HG03432 (cell line): Measurements from ENCODE around the gene SF3A1.

ENCODE experiments used
- ATAC-seq: cut with Tn5 transposase; IDR thresholded peaks from one replicate; pipeline ENCODE4 v1.9.1; 2021; ENCODE audit warnings: mild to moderate bottlenecking, moderate library complexity; ENCODE audit not compliant: unreplicated experiment

Gene SF3A1

DNA sequence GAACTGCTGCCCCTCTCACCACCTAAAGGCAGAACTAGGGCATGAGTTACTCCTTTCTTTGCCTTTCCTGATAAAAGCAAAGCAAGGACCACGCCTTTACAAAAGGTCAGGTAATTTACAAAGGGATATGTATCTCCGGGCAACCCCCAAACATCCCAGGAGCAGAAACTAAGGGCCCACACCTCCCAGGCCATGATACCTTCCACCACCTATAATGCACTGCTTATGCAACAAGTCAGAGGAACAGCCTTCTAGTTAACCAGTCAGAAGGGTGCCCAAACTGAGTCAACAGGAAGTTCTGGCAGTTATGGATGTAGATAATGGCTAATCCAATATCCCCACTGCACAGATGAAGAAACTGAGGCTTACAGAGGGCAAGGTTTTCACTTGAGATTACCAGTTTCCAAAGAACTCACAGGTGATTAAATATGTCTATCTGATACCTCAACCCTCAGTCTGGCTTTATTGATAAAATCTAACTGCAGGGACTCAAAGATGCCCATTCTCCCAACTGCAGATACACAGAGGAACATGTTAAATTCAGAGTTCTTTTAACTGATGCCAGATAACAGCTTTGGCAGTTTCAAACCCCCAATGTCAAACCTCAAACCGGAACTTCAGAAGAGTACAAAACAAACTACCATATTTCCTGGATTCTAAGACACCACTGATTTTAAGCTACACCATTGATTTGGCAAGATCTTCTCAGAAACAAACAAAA is 50.6 kb downstream of the SF3A1 start:
- ATAC-seq = no peak

DNA sequence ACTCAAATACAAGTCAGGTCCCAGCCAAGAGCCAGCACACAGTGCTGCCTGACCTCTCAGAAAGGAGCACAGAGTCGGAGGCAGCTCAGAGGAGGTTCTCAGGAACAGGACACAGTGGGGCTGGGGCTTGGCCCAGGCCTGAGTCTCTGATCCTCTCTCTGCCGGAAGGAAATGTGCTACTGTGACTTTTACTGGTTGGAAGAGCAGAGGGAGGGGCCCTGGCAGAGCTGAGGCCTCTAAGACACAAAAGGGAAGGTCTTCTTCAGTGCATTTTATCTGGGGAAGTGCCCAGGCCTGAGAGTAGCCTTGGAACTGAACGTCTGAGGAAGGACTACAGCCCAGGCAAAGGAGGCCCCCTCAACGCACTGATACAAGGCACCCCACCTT is 51.2 kb downstream of the SF3A1 start:
- peak; percentile 40 for ATAC-seq

DNA sequence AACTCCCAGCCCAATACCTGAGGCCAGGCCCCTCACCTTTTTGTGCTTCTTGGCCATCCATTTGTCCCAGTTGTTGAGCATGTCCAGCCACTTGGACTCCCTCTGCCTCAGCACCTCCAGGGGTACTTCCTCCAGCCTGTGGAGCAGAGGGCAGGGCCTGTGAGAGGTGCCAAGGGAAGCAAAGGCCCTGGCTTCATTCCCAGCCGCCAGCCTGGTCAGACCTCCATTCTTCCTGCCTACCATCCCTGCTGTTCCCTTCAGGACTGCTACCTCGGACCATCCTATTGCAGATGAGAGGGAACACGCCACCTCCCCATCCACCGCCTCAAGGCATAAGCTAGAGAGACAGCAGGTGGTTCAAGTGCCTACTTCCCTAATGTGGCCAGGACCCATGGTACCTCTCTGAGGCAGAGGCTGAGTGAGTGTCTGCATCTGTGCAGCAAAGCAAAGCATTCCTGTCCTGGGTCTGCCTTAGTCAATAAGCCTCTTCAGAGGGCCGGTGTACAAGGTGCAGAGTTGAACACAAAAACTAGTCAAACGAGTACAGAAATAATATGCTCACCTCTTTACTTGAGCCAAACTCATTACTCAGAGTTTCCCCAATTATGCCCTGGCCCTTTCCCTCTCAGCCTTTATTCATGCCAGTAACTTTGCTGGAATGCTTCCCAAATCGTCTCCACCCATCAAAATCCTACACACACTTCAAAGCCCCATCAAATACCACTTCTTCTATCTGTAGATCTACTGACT is 52.0 kb downstream of the SF3A1 start:
- no peak for ATAC-seq

DNA sequence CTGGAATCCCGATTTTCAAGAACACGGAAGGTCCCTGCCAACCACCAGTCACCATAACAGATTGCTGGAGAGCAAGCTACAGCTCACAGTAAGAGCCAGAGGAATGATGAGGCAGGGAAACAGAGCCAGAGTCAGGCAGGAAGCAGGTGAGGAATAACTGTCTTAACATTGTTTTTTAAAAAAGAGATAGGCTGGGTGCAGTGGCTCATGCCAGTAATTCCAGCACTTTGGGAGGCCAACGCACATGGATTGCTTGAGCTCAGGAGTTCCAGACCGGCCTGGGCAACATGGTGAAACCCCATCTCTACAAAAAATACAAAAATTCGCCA is 53.9 kb downstream of the SF3A1 start:
- no peak for ATAC-seq

DNA sequence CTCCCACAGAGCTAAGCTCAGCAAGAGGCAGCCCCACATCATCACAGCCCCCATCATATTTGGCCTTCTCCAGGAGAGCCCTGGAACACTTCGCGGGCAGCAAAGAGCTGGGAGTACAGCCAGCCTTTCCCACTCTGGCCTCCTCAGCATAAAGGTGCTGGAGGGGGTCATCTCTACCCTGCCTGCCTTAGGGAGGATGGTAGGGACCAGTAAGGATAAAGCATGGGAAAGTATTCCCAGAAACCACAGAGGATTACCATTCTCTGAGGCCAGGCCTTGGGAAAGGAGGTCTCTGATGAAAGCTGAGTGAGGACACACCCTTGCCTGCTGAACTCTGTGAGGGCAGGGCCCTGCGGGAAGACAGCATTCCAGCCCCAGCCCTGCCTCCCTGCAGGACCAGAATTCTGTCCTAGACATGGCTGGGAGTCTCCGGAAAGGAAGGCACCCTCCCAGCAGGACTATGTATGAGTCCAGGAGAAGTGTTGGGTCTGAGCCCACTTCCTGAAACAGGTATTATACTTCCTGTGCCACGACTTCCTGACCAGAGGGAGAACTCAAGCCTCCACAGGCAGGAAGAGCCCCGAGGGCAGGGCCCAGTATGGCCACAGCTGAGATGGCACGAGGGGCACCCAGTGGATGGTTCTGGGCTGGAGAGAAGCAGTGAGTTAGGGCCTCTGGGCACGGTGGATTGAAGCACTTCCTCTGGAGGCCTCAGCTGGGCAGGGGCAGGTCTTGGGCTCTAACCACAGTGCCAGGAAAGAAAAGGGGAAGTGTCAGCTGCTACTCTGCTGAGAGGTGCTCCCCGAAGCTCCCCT is 54.5 kb downstream of the SF3A1 start:
- ATAC-seq = no peak

DNA sequence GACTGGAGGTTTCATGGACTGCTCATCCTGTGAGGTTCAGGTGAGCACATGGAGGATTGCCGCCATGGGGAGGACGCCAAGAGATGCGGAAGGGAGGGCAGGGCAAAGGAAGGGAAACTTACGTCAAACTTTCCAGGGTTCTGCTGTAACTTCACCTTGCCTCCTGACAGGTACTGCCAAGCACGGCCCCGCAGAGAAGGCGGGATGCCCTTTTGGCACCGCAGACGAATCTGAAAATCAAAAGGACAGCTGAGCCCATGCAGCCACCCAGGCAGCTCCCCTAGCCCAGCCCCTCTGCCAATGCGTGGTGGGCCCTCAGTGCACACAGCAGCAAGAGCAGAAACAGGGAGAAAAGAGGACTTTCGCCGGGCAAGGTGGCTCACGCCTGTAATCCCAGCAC is 57.4 kb downstream of the SF3A1 start:
- ATAC-seq = no peak

DNA sequence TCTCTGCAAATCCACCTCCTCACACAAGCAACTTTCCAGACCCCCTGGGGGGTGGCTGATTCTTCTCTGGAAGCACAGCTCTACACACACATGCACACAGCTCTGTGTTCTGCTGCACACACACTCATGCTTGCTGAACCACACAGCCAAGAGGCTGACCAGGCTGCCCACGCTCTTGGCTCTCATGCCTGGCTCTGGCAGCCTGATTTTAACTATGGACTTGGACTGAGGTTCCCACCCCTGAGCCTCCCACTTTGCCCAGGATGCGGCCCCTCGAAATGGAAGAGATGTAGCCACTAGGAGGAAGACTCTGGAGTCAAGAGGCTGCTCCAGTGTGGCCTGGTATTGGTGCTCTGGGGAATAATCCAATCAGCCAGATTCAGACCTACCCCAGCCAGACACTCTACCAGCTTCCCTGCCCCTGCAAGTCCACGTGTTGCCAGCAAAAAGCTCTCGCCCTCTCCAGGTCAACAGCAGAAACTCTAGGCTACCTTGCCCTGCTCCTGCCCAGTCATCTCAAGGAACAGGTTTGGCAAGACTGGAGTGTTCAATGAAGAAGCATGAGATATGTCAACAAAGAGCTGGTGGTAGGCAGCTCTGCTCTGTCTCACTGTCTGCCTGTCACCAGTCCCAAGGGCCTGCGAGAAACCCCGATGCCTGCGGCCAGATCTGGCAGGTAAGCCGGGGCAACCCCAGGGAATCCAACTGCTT is 58.5 kb downstream of the SF3A1 start:
- ATAC-seq = no peak

DNA sequence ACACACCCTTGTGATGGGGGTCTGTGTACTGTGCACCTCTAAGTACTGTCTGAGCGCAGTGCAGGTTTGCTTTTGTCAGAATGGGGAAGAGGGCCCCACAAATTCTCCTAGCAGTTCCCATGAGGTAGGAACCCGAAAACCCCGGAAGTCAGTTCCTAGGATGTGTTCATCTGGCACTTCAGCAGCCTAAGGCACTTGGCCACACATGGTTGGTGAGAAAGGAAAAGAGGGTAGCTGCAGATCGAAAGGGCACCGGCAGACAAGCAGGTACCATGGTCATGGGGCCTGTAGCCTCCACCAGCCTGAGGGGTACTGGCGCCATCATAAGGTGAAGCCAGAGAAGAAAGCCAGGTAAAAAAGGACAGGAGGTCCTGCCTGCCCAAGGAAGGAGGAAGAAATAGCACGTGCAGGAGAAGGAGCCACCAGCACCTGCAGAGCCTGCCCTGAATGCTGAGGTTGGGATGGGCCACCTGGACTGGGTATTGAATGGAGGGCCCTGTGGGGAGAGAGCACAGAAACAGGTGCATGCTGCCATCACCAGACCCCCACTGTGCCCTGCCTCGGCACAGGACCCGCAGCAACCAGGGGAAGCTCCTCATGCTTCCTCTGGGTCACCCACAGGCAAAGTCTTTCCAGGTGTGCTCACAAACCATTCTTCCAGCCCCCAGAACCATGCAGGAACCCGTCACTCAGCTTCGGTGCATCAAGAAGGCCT is 59.3 kb downstream of the SF3A1 start:
- ATAC-seq = no peak

DNA sequence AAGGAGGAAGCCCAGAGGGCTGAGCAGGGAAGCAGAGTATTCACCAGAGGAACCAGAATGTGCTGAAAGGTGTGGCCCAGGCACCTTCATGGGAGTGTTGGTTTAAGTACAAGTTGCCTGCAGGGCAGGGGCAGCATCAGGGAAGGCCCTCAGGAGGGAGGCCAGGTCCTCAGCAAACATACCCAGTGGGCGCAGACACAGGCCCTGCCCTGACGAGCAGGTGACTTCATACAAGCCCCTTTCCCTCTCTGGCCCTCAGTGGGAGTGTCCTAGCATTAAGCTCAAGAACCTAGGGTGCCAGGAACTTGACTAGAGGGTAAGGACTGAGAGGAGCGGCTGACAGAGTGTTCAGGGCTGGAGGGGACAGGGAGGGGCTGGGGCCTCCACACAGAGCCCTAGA is 59.9 kb downstream of the SF3A1 start:
- no peak for ATAC-seq

DNA sequence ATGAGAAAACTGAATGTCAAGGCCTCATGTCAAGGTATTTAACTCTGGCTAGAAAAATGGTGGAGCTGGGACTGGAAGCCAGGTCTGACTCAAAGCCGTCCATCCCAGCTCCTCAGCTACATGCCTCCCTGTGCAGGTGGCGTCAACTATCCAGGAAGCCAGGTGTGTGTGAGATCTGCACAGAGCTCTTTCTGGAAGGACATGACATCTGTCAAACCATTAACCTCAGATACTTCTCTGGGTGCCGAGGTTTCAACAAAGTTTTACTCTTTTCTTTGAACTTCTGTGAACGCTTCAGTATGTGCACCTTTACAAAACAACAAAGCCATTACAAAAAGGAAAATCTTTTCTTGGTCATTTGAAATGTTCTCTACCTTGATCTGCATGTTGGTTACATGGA is 60.4 kb downstream of the SF3A1 start:
- ATAC-seq = no peak

DNA sequence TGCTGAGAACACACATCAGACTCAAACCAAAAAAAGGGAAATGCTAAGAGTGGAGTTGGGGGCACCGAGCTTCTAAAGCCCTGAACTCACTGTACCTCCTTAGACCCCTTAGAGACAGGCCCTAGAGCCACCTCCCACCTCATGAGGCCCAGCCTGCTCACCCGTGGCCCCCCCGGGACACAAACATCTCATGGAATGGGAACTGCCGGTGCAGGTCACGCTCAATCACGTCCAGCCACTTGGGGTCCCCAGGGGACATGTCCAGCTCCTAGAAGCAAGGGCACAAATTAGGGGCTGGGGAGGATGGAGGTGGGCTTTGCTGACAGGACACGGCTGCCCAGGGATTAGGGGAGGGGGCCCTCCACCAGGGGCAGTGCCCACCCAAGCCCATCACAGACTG is 61.1 kb downstream of the SF3A1 start:
- no peak for ATAC-seq

DNA sequence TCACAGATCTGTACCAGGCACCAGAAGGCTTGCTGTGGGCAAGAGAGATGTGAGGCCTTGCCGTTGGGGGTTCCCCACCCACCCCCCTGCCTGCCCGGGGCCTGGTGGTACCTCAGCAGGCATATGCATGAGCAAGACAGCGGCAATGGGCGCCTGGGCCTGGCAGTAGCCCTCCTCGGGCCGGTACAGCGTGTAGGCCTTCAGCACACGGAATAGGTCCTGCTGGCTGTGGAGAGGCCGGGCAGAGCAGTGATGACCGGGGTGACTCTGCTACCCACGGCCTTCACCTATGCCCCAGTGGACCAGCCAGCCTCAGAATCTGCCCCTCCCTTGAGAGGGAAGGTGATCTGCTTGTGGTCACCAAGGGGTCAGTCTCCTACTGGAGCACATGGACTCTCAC is 61.9 kb downstream of the SF3A1 start:
- no peak for ATAC-seq

DNA sequence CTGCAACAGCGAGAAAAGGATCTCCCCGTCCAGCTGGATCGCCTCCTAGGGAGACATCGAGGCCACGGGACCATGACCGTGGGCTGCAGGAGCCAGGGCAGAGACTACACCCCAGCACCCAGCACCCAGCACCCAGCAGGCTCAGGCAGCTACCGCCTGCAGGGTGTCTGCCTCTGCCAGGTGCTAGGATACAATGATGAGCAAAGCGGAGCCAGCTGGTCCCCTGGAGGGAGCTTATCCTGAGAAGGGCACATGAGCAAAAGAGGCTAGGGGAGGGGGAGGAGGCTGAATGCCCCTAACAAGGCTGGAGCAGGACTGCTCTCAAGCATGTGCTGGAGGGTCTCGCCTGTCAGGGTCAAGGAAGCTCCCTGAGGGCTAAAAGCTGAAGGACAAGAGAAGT is 62.6 kb downstream of the SF3A1 start:
- no peak for ATAC-seq

DNA sequence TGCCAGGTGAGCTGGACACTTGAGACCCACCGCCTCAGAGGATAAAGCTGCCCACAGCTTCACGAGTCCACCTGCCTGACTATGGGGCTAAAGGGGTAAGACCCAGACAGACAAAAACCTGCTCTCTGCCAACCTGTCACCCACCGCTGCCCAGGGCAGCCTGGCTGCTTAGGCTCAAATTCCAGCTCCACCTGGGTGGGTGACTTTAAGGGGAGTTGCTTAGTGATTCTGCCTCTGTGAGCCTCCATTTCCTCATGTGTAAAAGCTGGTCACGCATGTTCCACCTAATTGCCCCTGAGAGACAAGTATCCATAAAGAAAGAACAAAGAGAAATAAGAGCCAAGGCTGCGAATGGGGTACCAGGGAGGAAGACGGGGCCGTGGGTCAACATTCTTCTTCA is 63.7 kb downstream of the SF3A1 start:
- no peak for ATAC-seq

DNA sequence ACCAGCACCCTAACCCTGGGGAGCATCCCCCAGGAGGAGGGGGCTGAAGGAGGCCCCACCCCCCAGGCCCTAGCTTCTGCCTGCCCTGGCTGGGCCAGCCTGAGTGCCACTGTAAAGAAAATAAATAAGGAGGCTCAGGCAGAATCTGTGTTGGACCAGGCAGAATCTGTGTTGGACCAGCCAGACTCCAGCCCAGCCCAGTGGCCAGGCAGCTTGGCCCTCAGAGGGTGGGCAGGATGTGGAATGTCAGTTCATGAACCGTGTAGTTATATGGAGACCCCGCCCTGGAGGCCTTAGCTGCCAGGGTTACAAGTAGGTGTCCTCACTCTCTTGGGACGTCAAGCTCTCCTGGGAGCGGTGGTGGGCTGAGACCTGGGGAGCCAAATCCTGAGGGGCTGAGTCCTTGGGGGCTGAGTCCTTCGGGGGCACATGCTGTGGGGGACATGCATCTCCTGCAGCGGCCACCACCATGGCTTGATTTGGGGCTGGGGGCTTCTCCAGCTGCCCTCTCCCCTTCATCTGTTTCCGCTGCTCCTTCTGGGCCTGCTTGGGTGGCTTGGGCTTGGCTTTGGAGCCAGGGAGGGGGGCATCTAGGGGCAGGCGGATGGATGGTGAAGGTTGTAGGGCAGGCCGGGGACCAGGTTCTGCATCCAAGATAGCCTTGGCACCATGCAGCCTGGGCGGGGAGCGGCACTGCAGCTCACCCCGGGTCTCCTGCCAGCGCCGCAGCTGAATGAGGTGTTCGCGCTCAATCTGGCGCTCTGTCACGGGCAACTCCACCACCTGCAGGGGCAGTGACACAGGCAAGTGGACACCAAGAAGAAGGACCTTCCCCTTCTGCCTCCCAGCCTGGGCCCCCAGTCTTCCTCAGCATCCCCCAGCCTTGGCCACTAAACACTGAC is 64.4 kb downstream of the SF3A1 start:
- ATAC-seq = no peak

DNA sequence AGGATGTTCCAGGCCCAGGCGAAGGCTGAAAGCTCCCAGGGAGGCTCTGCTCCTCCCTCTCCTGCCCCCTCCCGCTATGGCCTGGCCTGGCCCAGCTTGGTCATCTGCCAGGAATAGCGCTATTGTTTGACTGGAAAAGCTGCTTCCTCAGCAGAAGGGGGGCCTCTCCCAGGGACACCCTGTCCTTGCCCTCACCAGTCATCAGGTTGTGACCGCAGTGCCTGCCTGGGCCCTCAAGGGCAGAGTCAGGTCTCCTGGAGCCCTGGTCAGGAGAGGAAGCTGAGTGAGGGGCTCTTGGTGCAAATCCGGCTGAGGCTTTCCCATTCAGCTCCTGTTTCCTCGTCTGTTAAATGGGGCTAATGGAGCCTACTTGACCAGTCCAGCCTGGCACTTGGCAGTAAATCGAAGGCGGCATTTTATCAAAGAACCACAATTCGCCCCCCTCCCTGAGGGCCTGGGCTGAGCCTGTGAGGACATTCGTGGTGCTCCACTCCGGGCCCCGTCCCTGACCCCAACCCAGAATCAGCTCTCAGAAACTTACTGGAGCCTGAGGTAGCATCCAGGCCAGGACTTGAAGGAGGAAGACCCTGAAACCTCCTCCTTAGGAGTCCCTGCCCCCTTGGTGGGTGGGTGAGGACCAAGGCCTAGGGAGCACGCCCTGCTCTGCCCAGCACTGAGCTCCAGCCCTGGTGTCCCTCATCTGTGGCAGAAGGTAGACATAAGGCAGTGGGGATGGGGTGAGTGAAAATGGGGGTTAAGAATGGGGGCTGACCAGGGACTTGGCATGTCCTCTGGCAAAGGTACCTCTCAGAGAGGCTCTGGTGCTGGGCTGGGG is 65.4 kb downstream of the SF3A1 start:
- ATAC-seq = no peak

DNA sequence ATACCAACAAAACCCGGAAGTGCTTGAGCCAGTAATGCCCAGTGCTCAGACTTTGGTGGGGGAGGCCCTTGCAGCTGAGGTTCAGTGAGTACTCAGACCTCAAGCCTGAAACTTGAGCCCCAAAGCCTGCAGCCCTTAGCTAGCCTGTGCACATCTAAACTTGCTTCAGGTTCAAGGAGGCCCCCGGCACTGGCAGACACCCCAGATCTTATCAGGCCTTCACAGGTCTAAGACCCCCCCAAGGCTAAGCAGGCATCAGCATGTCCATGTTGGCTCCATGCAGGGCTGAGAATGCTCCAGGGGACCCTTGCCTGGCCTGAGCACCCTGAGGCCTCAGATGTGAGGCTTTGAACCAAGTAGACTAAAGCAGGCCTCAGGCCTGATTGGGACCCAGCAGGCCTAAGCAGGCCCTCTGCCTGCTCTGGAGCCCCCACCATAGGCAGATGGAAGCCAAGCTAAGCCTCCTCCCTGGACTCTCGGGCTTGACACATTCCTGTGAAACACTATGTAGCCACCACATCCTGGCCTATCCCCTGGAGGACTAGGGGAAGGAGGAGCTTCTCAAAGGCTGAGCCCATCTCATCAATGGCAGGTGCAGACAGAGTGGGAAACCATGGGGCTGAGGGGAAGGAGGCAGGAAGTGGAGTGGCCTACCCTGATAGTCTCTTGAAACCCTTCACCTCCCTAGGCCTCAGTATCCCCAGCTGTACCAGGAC is 66.2 kb downstream of the SF3A1 start:
- ATAC-seq = no peak

DNA sequence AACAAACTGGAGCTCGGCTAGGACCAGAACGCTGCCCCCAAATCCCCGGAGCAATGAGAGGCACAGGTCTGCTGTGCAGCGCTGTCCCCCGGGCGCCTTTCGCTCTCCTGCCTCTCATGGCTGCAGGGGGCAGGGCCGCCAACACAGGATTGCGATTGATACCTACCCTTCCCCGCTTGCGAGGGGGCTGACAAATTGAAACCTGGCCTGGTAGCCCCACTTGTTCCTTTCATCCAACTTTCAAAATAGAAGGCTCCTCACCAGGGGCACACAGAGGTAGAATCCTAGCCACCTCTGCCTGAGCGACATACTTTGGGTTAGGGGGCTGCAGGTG is 66.7 kb downstream of the SF3A1 start:
- ATAC-seq = peak; percentile 13
